ENCODE results near the gene ABCF2. TPM values are rescaled to one million over a fixed set of nuclear protein-coding genes. Genes with fewer than 3 reads are reported as not detected.

Gene ABCF2
- total RNA-seq, 2 experiments from 2014 or later: 31.8 to 44.9 TPM

DNA sequence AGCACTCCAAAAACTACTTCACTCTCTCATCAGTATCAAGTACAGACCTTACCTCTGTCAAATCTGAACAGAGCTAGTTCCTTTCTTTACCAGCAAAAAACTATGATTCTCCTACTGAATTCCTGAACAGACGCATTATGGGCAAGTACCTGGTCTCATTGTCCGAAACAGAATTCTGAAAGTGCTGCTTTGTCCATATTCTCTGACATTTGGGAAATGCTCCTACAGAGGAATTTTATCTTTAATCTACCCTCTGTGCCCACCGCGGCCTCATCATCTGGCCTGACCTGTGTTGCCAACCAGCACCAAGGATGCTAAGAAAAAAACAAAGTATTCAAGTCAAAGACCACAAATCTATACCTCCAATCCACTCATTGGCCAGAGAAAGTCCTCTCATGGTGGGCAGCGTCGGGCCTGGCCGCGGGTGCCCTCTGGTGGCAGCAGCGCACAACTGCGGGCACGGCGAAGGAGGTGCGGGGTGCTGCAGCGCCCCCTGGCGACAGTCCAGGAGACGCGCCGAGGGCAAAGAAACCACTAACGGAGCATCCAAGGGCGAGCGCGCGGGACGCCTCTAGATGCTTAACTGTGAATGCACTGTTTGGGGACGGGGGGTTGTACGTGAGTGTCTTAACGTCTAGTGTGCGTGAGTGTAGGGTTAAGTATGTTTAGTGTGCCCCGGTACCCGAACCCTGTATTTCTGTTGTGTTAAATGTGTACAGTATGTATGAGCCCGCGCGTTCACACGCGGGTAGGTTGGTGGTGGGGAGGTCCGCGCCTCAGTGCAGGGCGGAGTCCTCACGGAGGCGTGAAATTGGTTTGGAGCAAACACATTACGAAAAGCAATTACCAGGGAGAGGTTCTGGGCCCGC, 54.5 kb downstream of the ABCF2 start:
- H3K4me3 ChIP-seq (ENCODE audit: low read depth, low read length, poor library complexity, severe bottlenecking): no peak overlapping the region
- ChIA-PET CTCF (ENCODE audit: unreplicated experiment) (interaction anchor here (0.6 kb wide), 1 partner anchor 132 kb away, joined by 3 read pairs; no protein-coding TSS in a partner anchor), POLR2A (no interaction called here)
- H3K4me1 ChIP-seq (ENCODE audit: insufficient read depth, low read length, poor library complexity, severe bottlenecking): no peaks in the 10 kb centered on the region
- H3K36me3 ChIP-seq (ENCODE audit: insufficient read depth, low read length): no peaks in the 10 kb centered on the region
- intact Hi-C loops (cut with micrococcal nuclease; ENCODE audit: unreplicated experiment): loop anchor here (1.0 kb wide), 1 partner anchor 48 kb away; no protein-coding TSS in a partner anchor
- no TSS peak for BruUV-seq (replicated peaks)
- H3K9me2 ChIP-seq (ENCODE audit: insufficient read depth, low read length): no peaks in the 10 kb centered on the region
- H4K20me1 ChIP-seq (ENCODE audit: insufficient read depth, low read length): no peaks in the 10 kb centered on the region
- no peak overlapping the region for H3K4me2 ChIP-seq (ENCODE audit: low read length)
- H2AFZ ChIP-seq (ENCODE audit: low read length): no peak overlapping the region
- H3K9me3 ChIP-seq (ENCODE audit: low read length): no peaks in the 10 kb centered on the region
- DNase-seq (ENCODE audit: low spot score): peak; percentile 72
- H3K27ac ChIP-seq (ENCODE audit: low read depth, low read length, poor library complexity, severe bottlenecking): no peak overlapping the region
- TF ChIP-seq CTCF (conservative IDR thresholded peaks at IDR 0.05; ENCODE audit: low read length): peak; percentile 100
- TF ChIP-seq EZH2phosphoT487 (IDR thresholded peaks at IDR 0.05; ENCODE audit: borderline replicate concordance, low read depth, low read length): no peak
- H3K79me2 ChIP-seq (ENCODE audit: insufficient read depth, low read depth, low read length): no peaks in the 10 kb centered on the region

DNA sequence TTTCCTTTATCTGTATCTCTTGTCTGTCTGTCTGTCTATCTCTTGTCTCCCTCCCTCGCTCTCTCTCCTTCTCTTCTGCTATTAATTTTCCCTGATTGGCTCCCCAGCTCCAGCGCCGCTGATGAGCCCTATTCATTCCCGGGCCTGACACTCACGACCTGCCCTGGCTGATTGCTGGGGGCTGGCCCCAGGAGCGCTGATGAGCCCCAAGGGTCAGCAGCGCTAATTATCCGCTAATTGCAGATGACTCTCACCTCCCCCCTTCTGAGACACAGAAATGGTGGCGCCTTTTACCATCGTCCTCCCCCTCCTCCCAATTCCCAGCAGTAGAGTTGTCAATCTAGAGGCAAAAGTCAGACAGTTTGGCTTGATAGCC, 58.2 kb downstream of the ABCF2 start:
- Histone ChIP-seq H3K4me3 (ENCODE audit: low read depth, low read length, poor library complexity, severe bottlenecking) (no peak overlapping the region), H3K9me2 (ENCODE audit: insufficient read depth, low read length) (no peaks in the 10 kb centered on the region), H3K4me1 (ENCODE audit: insufficient read depth, low read length, poor library complexity, severe bottlenecking) (no peaks in the 10 kb centered on the region), H3K79me2 (ENCODE audit: insufficient read depth, low read depth, low read length) (no peaks in the 10 kb centered on the region), H3K27ac (ENCODE audit: low read depth, low read length, poor library complexity, severe bottlenecking) (no peak overlapping the region), H4K20me1 (ENCODE audit: insufficient read depth, low read length) (no peaks in the 10 kb centered on the region), H2AFZ (ENCODE audit: low read length) (no peak overlapping the region), H3K36me3 (ENCODE audit: insufficient read depth, low read length) (no peaks in the 10 kb centered on the region), H3K4me2 (ENCODE audit: low read length) (no peak overlapping the region), H3K9me3 (ENCODE audit: low read length) (no peaks in the 10 kb centered on the region)
- no peak for TF ChIP-seq EZH2phosphoT487 (IDR thresholded peaks at IDR 0.05; ENCODE audit: borderline replicate concordance, low read depth, low read length)
- TF ChIP-seq CTCF (conservative IDR thresholded peaks at IDR 0.05; ENCODE audit: low read length): no peak
- DNase-seq (ENCODE audit: low spot score): no peak
- BruUV-seq (replicated peaks): no TSS peak
- intact Hi-C loops (cut with micrococcal nuclease; ENCODE audit: unreplicated experiment): no loop called here
- ChIA-PET CTCF (ENCODE audit: unreplicated experiment) (no interaction called here), POLR2A (no interaction called here)

All from OCI-LY7 (cell line).